Keratinocyte (primary cell): ENCODE data around the gene GUK1. TPM values are rescaled to one million over a fixed set of nuclear protein-coding genes. Genes with fewer than 3 reads are reported as not detected.

ENCODE experiments used
- DNase-seq: peaks from one replicate; pipeline ENCODE4 v3.0.0-alpha.2; 2011; ENCODE audit warnings: low read depth, missing footprints, low spot score
- FAIRE-seq: peaks from 2 replicates; lab custom pipeline; 2011; peaks lifted over from hg19 to GRCh38; lab: Jason Lieb, UNC
- H2AFZ ChIP-seq: 2 replicates; pipeline ENCODE4 v1.6.0; 2012; ENCODE audit warnings: low read length, control low read depth, inconsistent platforms; ENCODE audit not compliant: control insufficient read depth
- H3K27ac ChIP-seq: 2 replicates; pipeline ENCODE4 v1.5.1; 2011; ENCODE audit warnings: low read length; ENCODE audit not compliant: control insufficient read depth, insufficient read depth
- H3K27me3 ChIP-seq: 3 replicates; pipeline ENCODE4 v1.6.0; 2011; ENCODE audit warnings: low read length; ENCODE audit not compliant: control insufficient read depth, insufficient read depth; ENCODE audit errors: extremely low read depth
- H3K36me3 ChIP-seq, 2 experiments: 2 replicates in 1 of 2; 3 replicates in 1 of 2; pipeline ENCODE4 v1.5.1; 2011; ENCODE audit warnings: low read length in 2 of 2, mild to moderate bottlenecking in 1 of 2; ENCODE audit not compliant: control insufficient read depth in 2 of 2, insufficient read depth in 2 of 2; ENCODE audit errors: extremely low read depth in 1 of 2
- H3K4me1 ChIP-seq: 3 replicates; pipeline ENCODE4 v1.5.1; 2011; ENCODE audit warnings: low read length; ENCODE audit not compliant: control insufficient read depth, insufficient read depth; ENCODE audit errors: extremely low read depth
- H3K4me2 ChIP-seq: 3 replicates; pipeline ENCODE4 v1.6.0; 2011; ENCODE audit warnings: low read depth, low read length; ENCODE audit not compliant: control insufficient read depth, insufficient read depth; ENCODE audit errors: extremely low read depth
- H3K4me3 ChIP-seq, 3 experiments: fragments of 200-600 bp in 1 of 3; sonication (generic) in 1 of 3; 2 replicates in 2 of 3; 3 replicates in 1 of 3; pipeline ENCODE4 v1.5.1; 2011 to 2016; ENCODE audit warnings: low read length in 3 of 3, mild to moderate bottlenecking in 3 of 3, control low read depth in 2 of 3, inconsistent platforms in 1 of 3, low read depth in 1 of 3, mixed read lengths in 1 of 3, mixed run types in 1 of 3, moderate library complexity in 1 of 3; ENCODE audit not compliant: control insufficient read depth in 2 of 3, insufficient read depth in 2 of 3; ENCODE audit errors: extremely low read depth in 1 of 3
- H3K79me2 ChIP-seq: 2 replicates; pipeline ENCODE4 v1.6.0; 2012; ENCODE audit warnings: low read length; ENCODE audit not compliant: control insufficient read depth, insufficient read depth
- H3K9ac ChIP-seq: 3 replicates; pipeline ENCODE4 v1.6.0; 2011; ENCODE audit warnings: low read length; ENCODE audit not compliant: control insufficient read depth, insufficient read depth; ENCODE audit errors: extremely low read depth
- H3K9me1 ChIP-seq: 3 replicates; pipeline ENCODE4 v1.6.0; 2011; ENCODE audit warnings: low read length; ENCODE audit not compliant: control insufficient read depth, insufficient read depth; ENCODE audit errors: extremely low read depth
- H3K9me3 ChIP-seq: 2 replicates; pipeline ENCODE4 v1.5.1; 2012; ENCODE audit warnings: low read depth, low read length; ENCODE audit not compliant: control insufficient read depth
- H4K20me1 ChIP-seq: 3 replicates; pipeline ENCODE4 v1.6.0; 2011; ENCODE audit warnings: low read length; ENCODE audit not compliant: control insufficient read depth, insufficient read depth; ENCODE audit errors: extremely low read depth
- CTCF ChIP-seq, 3 experiments: IDR thresholded peaks in 1 of 3; conservative IDR thresholded peaks in 1 of 3; optimal IDR thresholded peaks in 1 of 3; 2 replicates in 2 of 3; 3 replicates in 1 of 3; pipeline versions ENCODE3 to v1.5.1; 2011; ENCODE audit warnings: low read length in 3 of 3, mild to moderate bottlenecking in 3 of 3, moderate library complexity in 2 of 3, control low read depth in 1 of 3, inconsistent platforms in 1 of 3; ENCODE audit not compliant: insufficient read depth in 2 of 3; ENCODE audit errors: extremely low read depth in 1 of 3
- EZH2 ChIP-seq: IDR thresholded peaks from one replicate; pipeline ENCODE4 v1.6.1; 2012; ENCODE audit warnings: inconsistent platforms, mild to moderate bottlenecking, low read length, moderate library complexity
- dilution Hi-C: fragments of 300-500 bp; cut with MboI; formaldehyde crosslinking; loops from one replicate; pipeline ENCODE4 v1.7.0; 2020; ENCODE audit warnings: low sequenced_read_pairs; ENCODE audit not compliant: extremely low pct_ligation_motif_present
- polyA plus RNA-seq, 5 experiments: library from polyadenylated mRNA; depleted of rRNA in 3 of 5; stranded (reverse) in 3 of 5; stranded (forward) in 1 of 5; unstranded in 1 of 5; fragments of >200 nt; gene quantifications; 1 replicate in 1 of 5; 2 replicates in 3 of 5; 3 replicates in 1 of 5; pipeline versions ENCODE4 v1.2.1 to v1.2.3, GENCODE V29; 2011 to 2012; ENCODE audit warnings: missing spikeins in 2 of 5, low read depth in 1 of 5, low replicate concordance in 1 of 5

GUK1 gene
- polyA plus RNA-seq, 1 donor (not counting 4 experiments of a cell fraction or from before 2014, with no cell fraction given): 450 TPM

GRCh38 chr1:228098323-228098931, 41.7 kb upstream of the GUK1 start:
- H3K36me3 ChIP-seq: peaks cover 27 to 40% of the 10 kb centered on the region in 2 experiments
- no peak for FAIRE-seq
- dilution Hi-C loops: no loop called here

DNA sequence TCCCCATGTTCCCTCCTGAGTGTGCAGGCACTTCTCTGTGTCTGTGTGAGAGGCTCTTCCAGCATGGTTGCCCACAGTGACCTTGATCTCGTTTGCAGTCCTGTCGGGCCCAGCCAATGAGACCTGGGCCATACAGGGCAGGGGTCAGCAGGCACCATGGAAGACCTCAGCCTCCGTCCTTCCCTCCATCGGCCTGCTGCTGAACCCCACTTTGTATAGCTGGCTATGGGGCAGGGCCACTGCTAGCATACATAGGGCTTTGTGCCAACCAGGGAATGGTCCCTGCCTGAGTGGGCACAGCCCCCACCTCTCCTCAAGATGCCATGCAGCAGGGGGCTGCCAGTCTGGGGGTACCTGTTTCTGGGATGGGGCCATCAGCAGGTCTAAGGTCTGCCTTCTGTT, 40.7 kb upstream of the GUK1 start:
- H2AFZ ChIP-seq: no peak overlapping the region
- FAIRE-seq (no peak), DNase-seq (no peak)
- peaks cover 52% of the 10 kb centered on the region for H4K20me1 ChIP-seq
- H3K27me3 ChIP-seq: no peaks in the 10 kb centered on the region
- H3K27ac ChIP-seq: no peak overlapping the region
- H3K4me3 ChIP-seq: no peak overlapping the region
- TF ChIP-seq EZH2 (no peak), CTCF (optimal IDR thresholded peaks at IDR 0.05 in 1 of 3, IDR thresholded peaks at IDR 0.05 in 1 of 3, conservative IDR thresholded peaks at IDR 0.05 in 1 of 3; ENCODE audit: extremely low read depth in 1 of 3, insufficient read depth in 2 of 3, low read length in 3 of 3) (no peak)
- peaks cover 4% of the 10 kb centered on the region for H3K9me1 ChIP-seq
- H3K9me3 ChIP-seq: peaks cover 2% of the 10 kb centered on the region
- H3K4me2 ChIP-seq: no peak overlapping the region
- dilution Hi-C loops: no loop called here
- H3K79me2 ChIP-seq: peaks cover 72% of the 10 kb centered on the region
- H3K9ac ChIP-seq: no peak overlapping the region
- H3K36me3 ChIP-seq: peaks cover 27 to 35% of the 10 kb centered on the region in 2 experiments
- H3K4me1 ChIP-seq: peaks cover 5% of the 10 kb centered on the region

More at GRCh38 chr1:228098323-228098931, 41.7 kb upstream of the GUK1 start:
- no peak overlapping the region for H3K27ac ChIP-seq
- H3K4me2 ChIP-seq: no peak overlapping the region
- no peak overlapping the region for H3K9ac ChIP-seq
- H4K20me1 ChIP-seq: peaks cover 58% of the 10 kb centered on the region
- H2AFZ ChIP-seq: no peak overlapping the region
- no peak for TF ChIP-seq CTCF (optimal IDR thresholded peaks at IDR 0.05 in 1 of 3, IDR thresholded peaks at IDR 0.05 in 1 of 3, conservative IDR thresholded peaks at IDR 0.05 in 1 of 3; ENCODE audit: extremely low read depth in 1 of 3, insufficient read depth in 2 of 3, low read length in 3 of 3)
- TF ChIP-seq EZH2: no peak
- no peak for DNase-seq
- peaks cover 81% of the 10 kb centered on the region for H3K79me2 ChIP-seq
- H3K4me3 ChIP-seq: no peak overlapping the region
- H3K9me1 ChIP-seq: peaks cover 4% of the 10 kb centered on the region
- H3K4me1 ChIP-seq: no peaks in the 10 kb centered on the region
- peaks cover 5% of the 10 kb centered on the region for H3K9me3 ChIP-seq
- no peaks in the 10 kb centered on the region for H3K27me3 ChIP-seq
